K562 (cell line): Measurements from ENCODE around the gene MALSU1. TPM values are rescaled to one million over a fixed set of nuclear protein-coding genes. Genes with fewer than 3 reads are reported as not detected.

Source experiments
- CBX1 ChIP-seq: sonication (generic); IDR thresholded peaks from 2 replicates; pipeline ENCODE4 v1.6.1; 2016; ENCODE audit warnings: antibody characterized with exemption, low read depth, mild to moderate bottlenecking
- CCAR2 ChIP-seq: fragments of 200-400 bp; formaldehyde crosslinking; IDR thresholded peaks from 2 replicates; pipeline ENCODE4 v1.6.1; 2017; ENCODE audit warnings: mild to moderate bottlenecking, low read depth, low read length
- HIVEP1 ChIP-seq: fragments of 250-450 bp; sonication (Bioruptor Pico); IDR thresholded peaks from 2 replicates; pipeline ENCODE4 v1.4.0; 2020; ENCODE audit warnings: mild to moderate bottlenecking
- KDM1A ChIP-seq, 2 experiments: fragments of 450-650 bp; IDR thresholded peaks; 2 replicates each; pipeline ENCODE4 v1.6.1; 2016; ENCODE audit warnings: mild to moderate bottlenecking in 2 of 2
- MAFF ChIP-seq: IDR thresholded peaks from 2 replicates; pipeline ENCODE4 v1.6.1; 2012; ENCODE audit warnings: low read length, improper control_type of control experiment
- MBD2 ChIP-seq: sonication (generic); IDR thresholded peaks from 2 replicates; pipeline ENCODE4 v1.6.1; 2016; ENCODE audit warnings: low read depth, borderline replicate concordance
- MXI1 ChIP-seq: IDR thresholded peaks from 2 replicates; pipeline ENCODE4 v1.6.1; 2011; ENCODE audit warnings: low read depth, mild to moderate bottlenecking, improper control_type of control experiment, low read length
- NR1H2 ChIP-seq: sonication (generic); formaldehyde crosslinking; IDR thresholded peaks from 2 replicates; pipeline ENCODE4 v1.4.0; 2020; ENCODE audit warnings: mild to moderate bottlenecking, missing genetic modification reagents
- PHF20 ChIP-seq: fragments of 450-650 bp; IDR thresholded peaks from 2 replicates; pipeline ENCODE4 v1.6.1; 2018; ENCODE audit not compliant: partially characterized antibody
- PTRF ChIP-seq: fragments of 450-650 bp; IDR thresholded peaks from 2 replicates; pipeline ENCODE4 v1.6.1; 2016; ENCODE audit warnings: mild to moderate bottlenecking, missing genetic modification characterization, missing compliant biosample characterization
- RCOR1 ChIP-seq, 2 experiments: IDR thresholded peaks; 2 replicates each; pipeline ENCODE4 v1.6.1; 2012; ENCODE audit warnings: low read depth in 2 of 2, low read length in 2 of 2, borderline replicate concordance in 1 of 2, improper control_type of control experiment in 1 of 2
- SIN3A ChIP-seq, 2 experiments: fragments of 150-350 bp in 1 of 2; IDR thresholded peaks; 2 replicates each; pipeline ENCODE4 v1.6.1; 2011 to 2016; ENCODE audit warnings: borderline replicate concordance in 2 of 2, low read depth in 2 of 2, low read length in 2 of 2, mild to moderate bottlenecking in 2 of 2, moderate library complexity in 2 of 2; ENCODE audit not compliant: control insufficient read depth in 1 of 2
- SMARCA5 ChIP-seq: fragments of 450-650 bp; IDR thresholded peaks from 2 replicates; pipeline ENCODE4 v1.6.1; 2016
- SNIP1 ChIP-seq: fragments of 450-650 bp; IDR thresholded peaks from 2 replicates; pipeline ENCODE4 v1.7.1; 2017; ENCODE audit warnings: low read depth, mild to moderate bottlenecking
- U2AF2 ChIP-seq: fragments of 200-400 bp; formaldehyde crosslinking; optimal IDR thresholded peaks from 2 replicates; pipeline ENCODE3; 2017; ENCODE audit warnings: low read depth, mild to moderate bottlenecking, low read length
- ZNF174 ChIP-seq: fragments of 250-450 bp; sonication (Bioruptor Pico); IDR thresholded peaks from 2 replicates; pipeline ENCODE4 v1.4.0; 2020; ENCODE audit warnings: mild to moderate bottlenecking
- ZNF224 ChIP-seq: sonication (generic); formaldehyde crosslinking; IDR thresholded peaks from 2 replicates; pipeline ENCODE4 v1.8.0; 2022; ENCODE audit warnings: mild to moderate bottlenecking, missing genetic modification reagents
- ZNF444 ChIP-seq: fragments of 250-450 bp; sonication (Bioruptor Pico); IDR thresholded peaks from 2 replicates; pipeline ENCODE4 v1.4.0; 2020; ENCODE audit warnings: mild to moderate bottlenecking, moderate library complexity
- ZNF668 ChIP-seq: fragments of 250-450 bp; sonication (Bioruptor Pico); IDR thresholded peaks from 2 replicates; pipeline ENCODE4 v1.8.0; 2022; ENCODE audit warnings: mild to moderate bottlenecking, inconsistent platforms
- polyA plus RNA-seq, 8 experiments: library from polyadenylated mRNA; depleted of rRNA in 4 of 8; stranded (reverse) in 5 of 8; unstranded in 3 of 8; fragments of >200 nt; fragmentation: Nextera tagmentation in 2 of 8; fragmentation: Illumina TruSeq in 1 of 8; extraction: Ambion mirVana in 2 of 8; extraction: Trizol in 1 of 8; gene quantifications; 2 replicates each; pipeline versions ENCODE4 v1.2.1 to v1.2.3, GENCODE V29; 2011 to 2014; ENCODE audit warnings: inconsistent platforms in 1 of 8, missing spikeins in 1 of 8
- total RNA-seq, 7 experiments: library from RNA; depleted of rRNA in 6 of 7; stranded (reverse); fragments of >200 nt in 6 of 7; fragmentation: Illumina TruSeq in 2 of 7; extraction: Trizol in 2 of 7; gene quantifications; 2 replicates each; pipeline versions ENCODE4 v1.2.1 to v1.2.3, GENCODE V29; 2011 to 2021; ENCODE audit warnings: low replicate concordance in 1 of 7
- TF ChIP-seq, protein P1 (sequence below): fragments of 250-450 bp; sonication (Bioruptor Pico); IDR thresholded peaks from 2 replicates; pipeline ENCODE4 v1.9.0; 2021; ENCODE audit warnings: mild to moderate bottlenecking, inconsistent platforms
- TF ChIP-seq, protein P2 (sequence below): sonication (generic); IDR thresholded peaks from 2 replicates; pipeline ENCODE4 v1.6.1; 2016
- TF ChIP-seq, protein P3 (sequence below), 3 experiments: fragments of 200-800 bp in 1 of 3; sonication (Bioruptor generic) in 1 of 3; sonication (generic) in 1 of 3; formaldehyde crosslinking in 1 of 3; IDR thresholded peaks; 2 replicates each; pipeline versions ENCODE4 v1.6.1 to v1.8.0; 2016 to 2022; ENCODE audit warnings: mild to moderate bottlenecking in 2 of 3, missing compliant biosample characterization in 2 of 3, missing genetic modification characterization in 2 of 3, missing genetic modification reagents in 1 of 3
- TF ChIP-seq, protein P4 (sequence below): fragments of 150-350 bp; conservative IDR thresholded peaks from 2 replicates; pipeline ENCODE4 v1.6.1; 2014; ENCODE audit warnings: low read length

Gene MALSU1
- total and polyA plus RNA-seq, 9 of the 15 experiments (the other 6 are each of a cell fraction or from before 2014, with no cell fraction given) = 12.3 to 308 (median 81.2) TPM

DNA sequence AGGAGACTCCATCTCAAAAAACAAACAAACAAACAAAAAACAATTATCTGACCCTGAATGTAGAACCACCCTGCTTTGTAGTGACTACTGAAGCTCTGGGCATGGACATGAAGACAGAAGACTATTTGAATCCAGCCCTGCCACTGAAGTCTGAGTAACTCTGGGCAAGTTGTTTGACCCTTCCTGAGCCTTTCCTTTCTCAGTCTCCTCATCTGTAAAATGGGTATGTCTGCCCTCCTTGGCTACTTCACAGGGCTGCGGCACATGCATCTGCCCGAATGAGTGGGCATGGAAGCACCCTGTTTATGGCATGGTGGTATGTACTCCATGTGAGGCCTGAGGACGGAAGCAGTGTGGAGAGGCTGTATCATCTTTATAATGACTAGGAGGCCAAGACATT is 22.2 kb upstream of the MALSU1 start (continued):
- TF ChIP-seq, protein P1, sequence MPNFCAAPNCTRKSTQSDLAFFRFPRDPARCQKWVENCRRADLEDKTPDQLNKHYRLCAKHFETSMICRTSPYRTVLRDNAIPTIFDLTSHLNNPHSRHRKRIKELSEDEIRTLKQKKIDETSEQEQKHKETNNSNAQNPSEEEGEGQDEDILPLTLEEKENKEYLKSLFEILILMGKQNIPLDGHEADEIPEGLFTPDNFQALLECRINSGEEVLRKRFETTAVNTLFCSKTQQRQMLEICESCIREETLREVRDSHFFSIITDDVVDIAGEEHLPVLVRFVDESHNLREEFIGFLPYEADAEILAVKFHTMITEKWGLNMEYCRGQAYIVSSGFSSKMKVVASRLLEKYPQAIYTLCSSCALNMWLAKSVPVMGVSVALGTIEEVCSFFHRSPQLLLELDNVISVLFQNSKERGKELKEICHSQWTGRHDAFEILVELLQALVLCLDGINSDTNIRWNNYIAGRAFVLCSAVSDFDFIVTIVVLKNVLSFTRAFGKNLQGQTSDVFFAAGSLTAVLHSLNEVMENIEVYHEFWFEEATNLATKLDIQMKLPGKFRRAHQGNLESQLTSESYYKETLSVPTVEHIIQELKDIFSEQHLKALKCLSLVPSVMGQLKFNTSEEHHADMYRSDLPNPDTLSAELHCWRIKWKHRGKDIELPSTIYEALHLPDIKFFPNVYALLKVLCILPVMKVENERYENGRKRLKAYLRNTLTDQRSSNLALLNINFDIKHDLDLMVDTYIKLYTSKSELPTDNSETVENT (CRISPR knock-in tag) = no peak
- peak; percentile 35 for TF ChIP-seq PHF20
- TF ChIP-seq PTRF = no peak
- TF ChIP-seq, protein P2, sequence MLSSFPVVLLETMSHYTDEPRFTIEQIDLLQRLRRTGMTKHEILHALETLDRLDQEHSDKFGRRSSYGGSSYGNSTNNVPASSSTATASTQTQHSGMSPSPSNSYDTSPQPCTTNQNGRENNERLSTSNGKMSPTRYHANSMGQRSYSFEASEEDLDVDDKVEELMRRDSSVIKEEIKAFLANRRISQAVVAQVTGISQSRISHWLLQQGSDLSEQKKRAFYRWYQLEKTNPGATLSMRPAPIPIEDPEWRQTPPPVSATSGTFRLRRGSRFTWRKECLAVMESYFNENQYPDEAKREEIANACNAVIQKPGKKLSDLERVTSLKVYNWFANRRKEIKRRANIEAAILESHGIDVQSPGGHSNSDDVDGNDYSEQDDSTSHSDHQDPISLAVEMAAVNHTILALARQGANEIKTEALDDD = no peak
- TF ChIP-seq CCAR2 = no peak
- peak; percentile 83 for TF ChIP-seq SMARCA5
- TF ChIP-seq SNIP1 = no peak
- TF ChIP-seq CBX1 = 0 out of 2 replicates have a peak, but pooled peaks have one; percentile 55
- TF ChIP-seq U2AF2 = no peak
- TF ChIP-seq ZNF224 = no peak
- TF ChIP-seq ZNF444 (CRISPR knock-in tag) = no peak
- no peak for TF ChIP-seq MXI1
- TF ChIP-seq MAFF = no peak
- TF ChIP-seq, protein P3, sequence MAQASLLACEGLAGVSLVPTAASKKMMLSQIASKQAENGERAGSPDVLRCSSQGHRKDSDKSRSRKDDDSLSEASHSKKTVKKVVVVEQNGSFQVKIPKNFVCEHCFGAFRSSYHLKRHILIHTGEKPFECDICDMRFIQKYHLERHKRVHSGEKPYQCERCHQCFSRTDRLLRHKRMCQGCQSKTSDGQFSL (CRISPR knock-in tag; IDR thresholded peaks at IDR 0.05) = no peak
- TF ChIP-seq, protein P3 (tag; IDR thresholded peaks at IDR 0.05) = no peak
- TF ChIP-seq SIN3A (IDR thresholded peaks at IDR 0.05; ENCODE audit: borderline replicate concordance in 2 of 2, control insufficient read depth in 1 of 2, low read depth in 2 of 2, low read length in 2 of 2) = no peak
- TF ChIP-seq, protein P4, sequence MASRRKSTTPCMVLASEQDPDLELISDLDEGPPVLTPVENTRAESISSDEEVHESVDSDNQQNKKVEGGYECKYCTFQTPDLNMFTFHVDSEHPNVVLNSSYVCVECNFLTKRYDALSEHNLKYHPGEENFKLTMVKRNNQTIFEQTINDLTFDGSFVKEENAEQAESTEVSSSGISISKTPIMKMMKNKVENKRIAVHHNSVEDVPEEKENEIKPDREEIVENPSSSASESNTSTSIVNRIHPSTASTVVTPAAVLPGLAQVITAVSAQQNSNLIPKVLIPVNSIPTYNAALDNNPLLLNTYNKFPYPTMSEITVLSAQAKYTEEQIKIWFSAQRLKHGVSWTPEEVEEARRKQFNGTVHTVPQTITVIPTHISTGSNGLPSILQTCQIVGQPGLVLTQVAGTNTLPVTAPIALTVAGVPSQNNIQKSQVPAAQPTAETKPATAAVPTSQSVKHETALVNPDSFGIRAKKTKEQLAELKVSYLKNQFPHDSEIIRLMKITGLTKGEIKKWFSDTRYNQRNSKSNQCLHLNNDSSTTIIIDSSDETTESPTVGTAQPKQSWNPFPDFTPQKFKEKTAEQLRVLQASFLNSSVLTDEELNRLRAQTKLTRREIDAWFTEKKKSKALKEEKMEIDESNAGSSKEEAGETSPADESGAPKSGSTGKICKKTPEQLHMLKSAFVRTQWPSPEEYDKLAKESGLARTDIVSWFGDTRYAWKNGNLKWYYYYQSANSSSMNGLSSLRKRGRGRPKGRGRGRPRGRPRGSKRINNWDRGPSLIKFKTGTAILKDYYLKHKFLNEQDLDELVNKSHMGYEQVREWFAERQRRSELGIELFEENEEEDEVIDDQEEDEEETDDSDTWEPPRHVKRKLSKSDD = no peak
- peak; percentile 80 to 87 for TF ChIP-seq KDM1A (IDR thresholded peaks at IDR 0.05)
- TF ChIP-seq HIVEP1 (CRISPR knock-in tag) = no peak
- TF ChIP-seq NR1H2 (CRISPR knock-in tag) = no peak
- TF ChIP-seq MBD2 = no peak
- peak; percentile 24 to 50; a peak in 2 of 4 replicates for TF ChIP-seq RCOR1 (IDR thresholded peaks at IDR 0.05; ENCODE audit: borderline replicate concordance in 1 of 2, low read depth in 2 of 2, low read length in 2 of 2)
- TF ChIP-seq ZNF668 (CRISPR knock-in tag) = no peak
- TF ChIP-seq ZNF174 (CRISPR knock-in tag) = no peak
